Panc1 (cell line): Measurements from ENCODE around the gene SUSD2. TPM values are rescaled to one million over a fixed set of nuclear protein-coding genes. Genes with fewer than 3 reads are reported as not detected.

Experiments
- ATAC-seq: fragments of 200-7000 bp; cut with Tn5 transposase; 2 replicates; pipeline ENCODE4 v1.9.1; 2020; ENCODE audit warnings: mild to moderate bottlenecking, moderate library complexity
- BruUV-seq: library from RNA; stranded (reverse); fragments of 400-500 nt; replicated peaks from 2 replicates; lab custom pipeline; 2021; lab: Mats Ljungman, UMichigan
- CTCF ChIA-PET: fragments of 300-600 bp; sonication (Branson Sonifier 250); formaldehyde crosslinking; loops from one replicate; lab custom pipeline; 2022; ENCODE audit warnings: antibody characterized with exemption; lab: Charles Lee
- POLR2A ChIA-PET: fragments of 300-600 bp; sonication (Branson Sonifier 250); formaldehyde crosslinking; loops from one replicate; lab custom pipeline; 2022; ENCODE audit warnings: antibody characterized with exemption; lab: Charles Lee
- DNase-seq: peaks from one replicate; pipeline ENCODE4 v3.0.0-alpha.2; 2010; ENCODE audit warnings: low read depth, low spot score
- H3K27ac ChIP-seq: 2 replicates; pipeline ENCODE4 v1.5.1; 2011; ENCODE audit warnings: mild to moderate bottlenecking, low read length, inconsistent platforms
- H3K27me3 ChIP-seq: fragments of 200-500 bp; sonication (Bioruptor generic); 2 replicates; pipeline ENCODE4 v1.6.0; 2014; ENCODE audit warnings: low read length, inconsistent platforms; ENCODE audit not compliant: control insufficient read depth, insufficient read depth
- H3K36me3 ChIP-seq: fragments of 200-500 bp; sonication (Bioruptor generic); 2 replicates; pipeline ENCODE4 v1.5.1; 2014; ENCODE audit warnings: inconsistent platforms, mild to moderate bottlenecking, low read length, moderate library complexity; ENCODE audit not compliant: control insufficient read depth, insufficient read depth
- H3K4me1 ChIP-seq: 2 replicates; pipeline ENCODE4 v1.5.1; 2011; ENCODE audit warnings: inconsistent platforms, mild to moderate bottlenecking, low read length, moderate library complexity; ENCODE audit not compliant: control insufficient read depth, insufficient read depth
- H3K4me3 ChIP-seq, 2 experiments: 2 replicates each; pipeline ENCODE4 v1.5.1; 2011 to 2012; ENCODE audit warnings: low read depth in 2 of 2, low read length in 2 of 2, mild to moderate bottlenecking in 2 of 2, inconsistent platforms in 1 of 2, moderate library complexity in 1 of 2
- H3K9me3 ChIP-seq: fragments of 200-500 bp; sonication (Bioruptor generic); 2 replicates; pipeline ENCODE4 v1.5.1; 2014; ENCODE audit warnings: low read depth, mild to moderate bottlenecking, inconsistent platforms, low read length, moderate library complexity; ENCODE audit not compliant: control insufficient read depth, insufficient read depth
- POLR2AphosphoS5 ChIP-seq: IDR thresholded peaks from 2 replicates; pipeline ENCODE4 v1.6.1; 2012; ENCODE audit warnings: mild to moderate bottlenecking, low read depth, low read length, moderate library complexity
- REST ChIP-seq, 2 experiments: IDR thresholded peaks; 2 replicates each; pipeline ENCODE4 v1.6.1; 2011 to 2012; ENCODE audit warnings: low read depth in 2 of 2, control low read depth in 1 of 2, low read length in 1 of 2, mild to moderate bottlenecking in 1 of 2, moderate library complexity in 1 of 2; ENCODE audit not compliant: insufficient read depth in 1 of 2
- SIN3A ChIP-seq: IDR thresholded peaks from 2 replicates; pipeline ENCODE4 v1.6.1; 2012; ENCODE audit warnings: low read depth, mild to moderate bottlenecking, low read length, moderate library complexity, borderline replicate concordance; ENCODE audit not compliant: insufficient read depth
- TCF7L2 ChIP-seq: IDR thresholded peaks from 2 replicates; pipeline ENCODE4 v1.6.1; 2011; ENCODE audit warnings: mild to moderate bottlenecking, low read depth, low read length, inconsistent platforms
- in situ Hi-C: cut with HindIII; loops from 2 replicates; pipeline ENCODE4 v1.10.0; 2016; ENCODE audit warnings: low sequenced_read_pairs, low pct_unique_long_range_greater_than_20kb
- intact Hi-C: fragments of 100-400 bp; cut with micrococcal nuclease; formaldehyde crosslinking; loops from one replicate; pipeline ENCODE4 v1.10.0; 2022; ENCODE audit not compliant: unreplicated experiment
- total RNA-seq: library from RNA; stranded (reverse); gene quantifications from one replicate; pipeline ENCODE4 v1.2.1, GENCODE V29; 2021; ENCODE audit not compliant: unreplicated experiment
- TF ChIP-seq, protein P1 (sequence below): fragments of 450-650 bp; IDR thresholded peaks from 2 replicates; pipeline ENCODE4 v1.5.1; 2017; ENCODE audit warnings: mild to moderate bottlenecking

The SUSD2 gene
- total RNA-seq, 1 experiment from 2014 or later, result 10.6 TPM

GRCh38 chr22:24145446-24146193, 35.7 kb upstream of the SUSD2 start:
- in situ Hi-C loops (no loop called here), intact Hi-C loops (no loop called here)
- H3K27me3 ChIP-seq, result no peaks in the 10 kb centered on the region
- POLR2A ChIA-PET, result no interaction called here
- no peak for DNase-seq
- CTCF ChIA-PET, result no interaction called here
- BruUV-seq, result no TSS peak
- no peaks in the 10 kb centered on the region for H3K36me3 ChIP-seq
- no peak for ATAC-seq
- TF ChIP-seq, protein P1, sequence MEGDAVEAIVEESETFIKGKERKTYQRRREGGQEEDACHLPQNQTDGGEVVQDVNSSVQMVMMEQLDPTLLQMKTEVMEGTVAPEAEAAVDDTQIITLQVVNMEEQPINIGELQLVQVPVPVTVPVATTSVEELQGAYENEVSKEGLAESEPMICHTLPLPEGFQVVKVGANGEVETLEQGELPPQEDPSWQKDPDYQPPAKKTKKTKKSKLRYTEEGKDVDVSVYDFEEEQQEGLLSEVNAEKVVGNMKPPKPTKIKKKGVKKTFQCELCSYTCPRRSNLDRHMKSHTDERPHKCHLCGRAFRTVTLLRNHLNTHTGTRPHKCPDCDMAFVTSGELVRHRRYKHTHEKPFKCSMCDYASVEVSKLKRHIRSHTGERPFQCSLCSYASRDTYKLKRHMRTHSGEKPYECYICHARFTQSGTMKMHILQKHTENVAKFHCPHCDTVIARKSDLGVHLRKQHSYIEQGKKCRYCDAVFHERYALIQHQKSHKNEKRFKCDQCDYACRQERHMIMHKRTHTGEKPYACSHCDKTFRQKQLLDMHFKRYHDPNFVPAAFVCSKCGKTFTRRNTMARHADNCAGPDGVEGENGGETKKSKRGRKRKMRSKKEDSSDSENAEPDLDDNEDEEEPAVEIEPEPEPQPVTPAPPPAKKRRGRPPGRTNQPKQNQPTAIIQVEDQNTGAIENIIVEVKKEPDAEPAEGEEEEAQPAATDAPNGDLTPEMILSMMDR, result no peak
- no peak for TF ChIP-seq TCF7L2
- TF ChIP-seq SIN3A, result no peak
- no peak for TF ChIP-seq REST (IDR thresholded peaks at IDR 0.05; ENCODE audit: insufficient read depth in 1 of 2, low read depth in 2 of 2, low read length in 1 of 2)
- no peak for TF ChIP-seq POLR2AphosphoS5
- no peaks in the 10 kb centered on the region for H3K9me3 ChIP-seq
- no peak overlapping the region for H3K27ac ChIP-seq
- H3K4me1 ChIP-seq, result peaks cover 9% of the 10 kb centered on the region
- no peak overlapping the region for H3K4me3 ChIP-seq

DNA sequence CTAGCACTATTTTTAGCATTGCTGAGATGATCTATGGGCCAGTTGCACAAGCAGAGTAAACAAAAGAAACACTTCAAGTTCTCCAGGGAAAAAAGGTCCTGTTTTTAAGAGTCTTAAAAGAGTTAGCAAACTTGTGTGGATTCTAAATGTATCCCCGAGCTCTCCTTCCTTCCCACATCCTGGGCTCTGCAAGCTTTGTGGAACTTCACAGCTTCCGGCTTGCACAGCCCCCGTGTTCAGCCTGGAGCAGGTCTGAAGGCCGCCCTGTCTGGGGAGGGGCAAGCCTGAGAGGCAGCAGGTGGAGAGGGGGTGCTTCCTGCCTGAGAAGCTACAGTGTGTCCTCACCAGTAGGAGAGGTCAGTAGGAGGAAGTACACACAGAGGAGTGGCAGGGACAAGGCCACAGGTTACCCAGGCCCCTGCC, 35.1 kb upstream of the SUSD2 start:
- TF ChIP-seq POLR2AphosphoS5 (no peak), REST (IDR thresholded peaks at IDR 0.05; ENCODE audit: insufficient read depth in 1 of 2, low read depth in 2 of 2, low read length in 1 of 2) (no peak), SIN3A (no peak), TCF7L2 (no peak)
- TF ChIP-seq, protein P1, result no peak
- peaks cover 9% of the 10 kb centered on the region for H3K4me1 ChIP-seq
- ChIA-PET POLR2A (no interaction called here), CTCF (interaction anchor here (0.5 kb wide), 1 partner anchor 65 kb away, joined by 8 read pairs; no protein-coding TSS in a partner anchor)
- intact Hi-C loops, result no loop called here
- in situ Hi-C loops, result no loop called here
- TSS peak; percentile 46 for BruUV-seq
- no peaks in the 10 kb centered on the region for H3K36me3 ChIP-seq
- H3K27ac ChIP-seq, result no peak overlapping the region
- DNase-seq (no peak), ATAC-seq (peak; percentile 43; the same call in 1 of the 2 replicates)
- no peaks in the 10 kb centered on the region for H3K9me3 ChIP-seq
- H3K27me3 ChIP-seq, result no peaks in the 10 kb centered on the region
- no peak overlapping the region for H3K4me3 ChIP-seq
